ENCODE measurements around the gene NR6A1.

Gene NR6A1

GRCh38 chr9:124803911-124804310 lies 32.8 kb upstream of the NR6A1 start:
- no peak overlapping the region for H3K4me3 ChIP-seq (ENCODE audit: low read depth, low read length)
- in situ Hi-C loops (cut with HindIII; ENCODE audit: low sequenced_read_pairs), result no loop called here
- DNase-seq (ENCODE audit: low read depth), result no peak
- TF ChIP-seq CTCF (IDR thresholded peaks at IDR 0.05; ENCODE audit: low read depth, low read length, missing control alignments), result no peak

- in situ Hi-C loops (cut with HindIII; ENCODE audit: low sequenced_read_pairs), result no loop called here
- no peak for DNase-seq (ENCODE audit: low read depth)
- TF ChIP-seq CTCF (IDR thresholded peaks at IDR 0.05; ENCODE audit: low read depth, low read length, missing control alignments), result no peak
- no peak overlapping the region for H3K4me3 ChIP-seq (ENCODE audit: low read depth, low read length)
These were observed 31.3 kb upstream of the NR6A1 start for GRCh38 chr9:124802426-124802825.

DNA sequence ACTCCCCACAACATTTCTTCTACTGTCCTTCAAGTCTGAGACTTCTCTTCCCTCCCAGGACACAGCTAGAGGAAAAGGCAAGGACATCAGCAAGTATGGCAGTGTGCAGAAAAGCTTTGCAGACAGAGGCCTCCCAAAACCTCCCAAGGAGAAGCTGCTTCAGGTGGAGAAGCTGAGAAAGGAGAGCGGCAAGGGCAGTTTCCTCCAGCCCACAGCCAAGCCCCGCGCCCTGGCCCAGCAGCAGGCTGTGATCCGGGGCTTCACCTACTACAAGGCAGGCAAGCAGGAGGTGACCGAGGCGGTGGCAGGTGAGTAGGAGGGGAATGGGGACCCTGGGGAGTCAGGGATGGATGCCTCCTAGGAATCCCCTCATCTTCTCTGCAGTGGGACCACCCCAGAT lies 30.2 kb upstream of the NR6A1 start:
- DNase-seq (ENCODE audit: low read depth), result no peak
- no peak overlapping the region for H3K4me3 ChIP-seq (ENCODE audit: low read depth, low read length)
- TF ChIP-seq CTCF (IDR thresholded peaks at IDR 0.05; ENCODE audit: low read depth, low read length, missing control alignments), result no peak
- in situ Hi-C loops (cut with HindIII; ENCODE audit: low sequenced_read_pairs), result no loop called here

DNA sequence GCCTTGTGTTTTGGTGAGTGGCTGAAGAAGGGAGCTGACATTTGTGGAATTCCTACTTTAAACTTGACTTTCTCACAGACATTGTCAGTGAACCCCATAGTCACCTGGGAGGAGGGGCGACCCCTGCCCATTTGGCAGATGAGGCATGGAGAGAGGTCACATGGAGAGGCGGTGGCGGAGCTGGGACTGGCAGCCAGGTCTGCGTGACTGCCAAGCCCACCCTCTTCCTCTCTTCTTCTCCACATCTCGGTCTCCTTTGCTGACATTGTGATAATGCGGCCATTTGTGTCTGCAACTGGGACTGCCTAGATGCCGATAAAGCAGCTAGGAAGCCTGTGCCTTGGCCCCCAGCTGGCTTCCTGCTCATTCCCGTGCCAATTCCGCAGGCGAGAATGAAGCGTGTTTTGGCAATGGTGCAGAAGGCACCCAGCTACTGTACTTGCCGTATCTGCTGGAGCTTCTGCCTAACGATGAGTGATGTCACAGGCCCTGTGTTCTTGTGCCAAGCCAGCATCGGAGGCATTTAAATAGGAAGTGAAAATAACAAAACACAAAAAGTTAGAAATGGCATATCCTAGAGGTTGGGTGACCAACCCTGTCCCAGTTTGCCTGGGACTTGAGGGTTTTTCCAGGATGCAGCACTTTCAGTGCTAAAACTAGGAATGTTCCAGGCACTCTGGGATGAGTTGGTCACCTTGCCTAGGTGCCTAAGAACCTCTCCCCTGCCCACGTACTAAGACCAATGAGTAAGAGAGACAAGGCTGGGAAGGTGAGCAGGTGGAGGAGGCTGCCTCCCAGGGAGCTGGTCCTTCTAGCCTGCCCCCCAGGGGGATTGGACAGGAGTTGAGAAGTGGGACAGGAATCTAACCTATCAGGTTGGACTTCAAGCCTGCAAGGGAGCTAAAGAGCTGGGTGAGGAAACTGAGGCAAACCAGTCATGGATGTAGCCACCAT lies 29.5 kb upstream of the NR6A1 start:
- no peak for DNase-seq (ENCODE audit: low read depth)
- H3K4me3 ChIP-seq (ENCODE audit: low read depth, low read length), result no peak overlapping the region
- TF ChIP-seq CTCF (IDR thresholded peaks at IDR 0.05; ENCODE audit: low read depth, low read length, missing control alignments), result no peak
- in situ Hi-C loops (cut with HindIII; ENCODE audit: low sequenced_read_pairs), result no loop called here

DNA sequence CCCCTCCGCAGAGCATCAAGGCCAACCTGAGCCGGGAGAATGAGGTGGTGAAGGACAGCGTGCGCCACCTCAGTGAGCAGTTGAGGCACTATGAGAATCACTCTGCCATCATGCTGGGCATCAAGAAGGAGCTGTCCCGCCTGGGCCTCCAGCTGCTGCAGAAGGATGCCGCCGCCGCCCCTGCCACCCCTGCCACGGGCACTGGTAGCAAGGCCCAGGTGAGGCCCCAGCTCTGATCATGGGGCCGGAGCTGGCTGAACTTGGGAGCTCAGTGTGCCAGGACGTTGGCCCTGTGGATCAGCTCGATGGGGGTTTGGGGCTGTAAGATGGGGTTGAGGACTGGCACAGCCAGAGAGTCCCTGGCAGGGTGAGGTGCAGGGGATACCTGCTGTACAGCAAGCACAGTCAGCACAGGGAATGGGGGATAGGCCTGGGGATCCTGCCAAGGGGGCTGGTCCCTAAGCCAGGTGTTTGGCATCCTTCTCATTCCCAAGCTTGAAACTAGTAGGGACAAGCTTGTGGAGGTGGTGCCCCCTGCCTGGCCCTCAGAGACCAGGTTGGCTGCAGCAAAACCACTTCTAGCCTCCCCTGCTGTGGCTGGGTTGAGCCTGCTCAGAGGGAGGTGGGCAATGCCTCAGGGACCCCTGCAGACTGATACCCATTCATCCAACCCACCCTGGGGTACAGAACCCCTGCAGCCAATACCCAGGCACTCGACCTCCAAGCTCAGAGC lies 28.3 kb upstream of the NR6A1 start:
- no peak for TF ChIP-seq CTCF (IDR thresholded peaks at IDR 0.05; ENCODE audit: low read depth, low read length, missing control alignments)
- in situ Hi-C loops (cut with HindIII; ENCODE audit: low sequenced_read_pairs), result no loop called here
- no peak overlapping the region for H3K4me3 ChIP-seq (ENCODE audit: low read depth, low read length)
- no peak for DNase-seq (ENCODE audit: low read depth)

- no peak for DNase-seq (ENCODE audit: low read depth)
These were observed 26.4 kb upstream of the NR6A1 start for GRCh38 chr9:124797343-124798103.

More at GRCh38 chr9:124797343-124798103, 26.4 kb upstream of the NR6A1 start:
- no peak overlapping the region for H3K4me3 ChIP-seq (ENCODE audit: low read depth, low read length)
- TF ChIP-seq CTCF (IDR thresholded peaks at IDR 0.05; ENCODE audit: low read depth, low read length, missing control alignments), result no peak
- in situ Hi-C loops (cut with HindIII; ENCODE audit: low sequenced_read_pairs), result no loop called here

Measured in astrocyte of the cerebellum (primary cell).